GM21367 (cell line): Measurements from ENCODE around the gene RHOBTB1.
A peak's percentile ranks its signal among the peaks of the same experiment; 100 is the strongest.
"Not testable (repeated sequence)": the region's sequence is repeated elsewhere in the genome, so short reads cannot be mapped to it uniquely, and the experiment has no call there.

Experiments
- ATAC-seq: cut with Tn5 transposase; IDR thresholded peaks from one replicate; pipeline ENCODE4 v1.9.1; 2021; ENCODE audit not compliant: unreplicated experiment

The RHOBTB1 gene

GRCh38 chr10:60910543-60910942, 33.4 kb downstream of the RHOBTB1 start:
- ATAC-seq: peak; percentile 52

GRCh38 chr10:60908896-60909295, 35.1 kb downstream of the RHOBTB1 start:
- no peak for ATAC-seq

GRCh38 chr10:60908031-60908430, 36.0 kb downstream of the RHOBTB1 start:
- no peak for ATAC-seq

- no peak for ATAC-seq
Observed at GRCh38 chr10:60907236-60907635, 36.7 kb downstream of the RHOBTB1 start.

GRCh38 chr10:60906825-60907224, 37.2 kb downstream of the RHOBTB1 start:
- ATAC-seq: not testable (repeated sequence)

GRCh38 chr10:60906411-60906810, 37.6 kb downstream of the RHOBTB1 start:
- ATAC-seq: no peak

- no peak for ATAC-seq
Observed at GRCh38 chr10:60905580-60905979, 38.4 kb downstream of the RHOBTB1 start.

- no peak for ATAC-seq
Observed at GRCh38 chr10:60903096-60903495, 40.9 kb downstream of the RHOBTB1 start.

- no peak for ATAC-seq
Observed at GRCh38 chr10:60901561-60902235, 42.3 kb downstream of the RHOBTB1 start.

- no peak for ATAC-seq
Observed at GRCh38 chr10:60899266-60899665, 44.7 kb downstream of the RHOBTB1 start.

- ATAC-seq: no peak
Observed at GRCh38 chr10:60898321-60898720, 45.7 kb downstream of the RHOBTB1 start.

- ATAC-seq: no peak
Observed at GRCh38 chr10:60896810-60897209, 47.2 kb downstream of the RHOBTB1 start.

GRCh38 chr10:60896033-60896432, 48.0 kb downstream of the RHOBTB1 start:
- no peak for ATAC-seq

- no peak for ATAC-seq
Observed at GRCh38 chr10:60894786-60895185, 49.2 kb downstream of the RHOBTB1 start.

GRCh38 chr10:60893231-60893630, 50.8 kb downstream of the RHOBTB1 start:
- ATAC-seq: no peak

GRCh38 chr10:60892571-60892970, 51.4 kb downstream of the RHOBTB1 start:
- ATAC-seq: no peak

- no peak for ATAC-seq
Observed at GRCh38 chr10:60890811-60891210, 53.2 kb downstream of the RHOBTB1 start.

- peak; percentile 74 for ATAC-seq
Observed at GRCh38 chr10:60883187-60883586, 60.8 kb downstream of the RHOBTB1 start.

GRCh38 chr10:60878224-60878623, 65.8 kb downstream of the RHOBTB1 start:
- no peak for ATAC-seq

GRCh38 chr10:60877777-60878120, 66.2 kb downstream of the RHOBTB1 start:
- no peak for ATAC-seq

- no peak for ATAC-seq
Observed at GRCh38 chr10:60877061-60877776, 66.8 kb downstream of the RHOBTB1 start.

GRCh38 chr10:60873758-60874157, 70.2 kb downstream of the RHOBTB1 start:
- ATAC-seq: no peak

GRCh38 chr10:60872451-60872850, 71.5 kb downstream of the RHOBTB1 start:
- ATAC-seq: no peak
